Activated B cell treated with CpG ODN at 0.5 μM for 24 hours (primary cell): ENCODE measurements around the gene AURKA. TPM values are rescaled to one million over a fixed set of nuclear protein-coding genes. Genes with fewer than 3 reads are reported as not detected.

Experiments
- ATAC-seq: fragments of 200-7000 bp; cut with Tn5 transposase; one replicate; pipeline ENCODE4 v1.10.0; 2021; ENCODE audit warnings: low read depth, mild to moderate bottlenecking, moderate library complexity
- CTCF ChIA-PET: fragments of 350-600 bp; sonication (Branson Sonifier 250); formaldehyde crosslinking; loops from one replicate; lab custom pipeline; 2021; ENCODE audit warnings: antibody characterized with exemption; lab: Charles Lee
- POLR2A ChIA-PET: fragments of 350-600 bp; sonication (Branson Sonifier 250); formaldehyde crosslinking; loops from one replicate; lab custom pipeline; 2021; ENCODE audit warnings: antibody characterized with exemption; lab: Charles Lee
- DNase-seq: peaks from one replicate; pipeline ENCODE4 v3.0.0; 2022
- H3K27ac Mint-ChIP-seq: one replicate; pipeline ENCODE4 v1.8.0; 2020; ENCODE audit warnings: mixed read lengths
- H3K27me3 Mint-ChIP-seq: one replicate; pipeline ENCODE4 v1.8.0; 2021; ENCODE audit warnings: mixed read lengths
- H3K36me3 Mint-ChIP-seq: one replicate; pipeline ENCODE4 v1.8.0; 2021; ENCODE audit warnings: low read depth, mixed read lengths
- H3K4me1 Mint-ChIP-seq: one replicate; pipeline ENCODE4 v1.8.0; 2021; ENCODE audit warnings: mixed read lengths
- H3K4me3 Mint-ChIP-seq: one replicate; pipeline ENCODE4 v1.8.0; 2020; ENCODE audit warnings: mild to moderate bottlenecking, mixed read lengths
- H3K9me3 Mint-ChIP-seq: one replicate; pipeline ENCODE4 v1.8.0; 2020; ENCODE audit warnings: mixed read lengths
- intact Hi-C: fragments of 100-400 bp; cut with micrococcal nuclease; formaldehyde crosslinking; loops from one replicate; pipeline ENCODE4 v1.15.1; 2024
- total RNA-seq: library from RNA; stranded (reverse); gene quantifications from 2 replicates; pipeline ENCODE4 v1.2.3, GENCODE V29; 2022
- TF ChIP-seq, protein P1 (sequence below): fragments of 200-600 bp; IDR thresholded peaks from one replicate; pipeline ENCODE4 v1.8.0; 2022; ENCODE audit warnings: antibody characterized with exemption, mild to moderate bottlenecking

AURKA gene
- total RNA-seq, 1 donor from 2014 or later = 3.8 TPM

DNA sequence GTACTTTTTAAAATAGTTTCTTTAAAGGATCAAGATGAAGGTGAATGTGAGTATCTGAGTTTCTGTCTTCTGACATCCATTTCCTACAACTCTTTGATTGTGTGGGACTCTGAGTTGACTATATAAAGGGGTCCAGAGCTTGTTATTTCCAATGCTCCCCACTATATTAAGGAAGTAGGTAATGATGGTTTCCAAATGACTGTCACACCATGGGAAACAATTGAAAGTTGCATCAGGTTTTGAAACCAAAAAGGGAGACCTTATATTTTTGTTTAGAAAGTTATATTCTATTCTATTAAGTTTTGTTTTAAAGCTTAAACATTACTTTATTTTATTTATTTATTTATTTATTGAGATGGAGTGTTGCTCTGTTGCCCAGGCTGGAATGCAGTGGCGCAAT is 31.2 kb upstream of the AURKA start:
- TF ChIP-seq, protein P1, sequence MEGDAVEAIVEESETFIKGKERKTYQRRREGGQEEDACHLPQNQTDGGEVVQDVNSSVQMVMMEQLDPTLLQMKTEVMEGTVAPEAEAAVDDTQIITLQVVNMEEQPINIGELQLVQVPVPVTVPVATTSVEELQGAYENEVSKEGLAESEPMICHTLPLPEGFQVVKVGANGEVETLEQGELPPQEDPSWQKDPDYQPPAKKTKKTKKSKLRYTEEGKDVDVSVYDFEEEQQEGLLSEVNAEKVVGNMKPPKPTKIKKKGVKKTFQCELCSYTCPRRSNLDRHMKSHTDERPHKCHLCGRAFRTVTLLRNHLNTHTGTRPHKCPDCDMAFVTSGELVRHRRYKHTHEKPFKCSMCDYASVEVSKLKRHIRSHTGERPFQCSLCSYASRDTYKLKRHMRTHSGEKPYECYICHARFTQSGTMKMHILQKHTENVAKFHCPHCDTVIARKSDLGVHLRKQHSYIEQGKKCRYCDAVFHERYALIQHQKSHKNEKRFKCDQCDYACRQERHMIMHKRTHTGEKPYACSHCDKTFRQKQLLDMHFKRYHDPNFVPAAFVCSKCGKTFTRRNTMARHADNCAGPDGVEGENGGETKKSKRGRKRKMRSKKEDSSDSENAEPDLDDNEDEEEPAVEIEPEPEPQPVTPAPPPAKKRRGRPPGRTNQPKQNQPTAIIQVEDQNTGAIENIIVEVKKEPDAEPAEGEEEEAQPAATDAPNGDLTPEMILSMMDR = no peak
- H3K9me3 Mint-ChIP-seq = no peaks in the 10 kb centered on the region
- intact Hi-C loops = no loop called here
- H3K27me3 Mint-ChIP-seq = no peaks in the 10 kb centered on the region
- no peak overlapping the region for H3K4me3 Mint-ChIP-seq
- no peak overlapping the region for H3K27ac Mint-ChIP-seq
- H3K4me1 Mint-ChIP-seq = peaks cover 13% of the 10 kb centered on the region
- ChIA-PET CTCF (no interaction called here), POLR2A (no interaction called here)
- no peak for ATAC-seq
- H3K36me3 Mint-ChIP-seq = no peaks in the 10 kb centered on the region
- DNase-seq = no peak

DNA sequence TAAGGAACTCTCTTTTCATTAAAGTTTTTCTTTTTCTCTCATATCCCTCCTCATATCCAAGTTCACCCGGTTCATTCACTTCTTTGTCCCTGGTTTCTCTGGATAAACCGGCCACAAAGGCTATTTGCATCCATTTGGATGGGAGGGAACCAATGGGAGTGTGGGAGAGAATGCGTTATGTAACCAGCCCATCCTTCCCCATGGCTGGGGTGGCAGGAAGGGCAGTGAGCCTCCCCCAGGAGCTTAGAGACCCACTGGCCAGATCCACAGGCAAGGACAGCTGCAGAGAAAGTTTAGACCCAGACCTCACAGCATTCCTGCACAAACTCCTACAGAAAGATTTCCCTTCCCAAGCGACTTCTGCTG is 30.8 kb upstream of the AURKA start:
- Mint-ChIP-seq H3K4me3 (no peak overlapping the region), H3K27me3 (no peaks in the 10 kb centered on the region), H3K9me3 (no peaks in the 10 kb centered on the region), H3K27ac (no peak overlapping the region), H3K4me1 (peaks cover 10% of the 10 kb centered on the region), H3K36me3 (no peaks in the 10 kb centered on the region)
- no peak for DNase-seq
- intact Hi-C loops = no loop called here
- TF ChIP-seq, protein P1 = no peak
- POLR2A ChIA-PET = no interaction called here
- no peak for ATAC-seq
- CTCF ChIA-PET = no interaction called here

DNA sequence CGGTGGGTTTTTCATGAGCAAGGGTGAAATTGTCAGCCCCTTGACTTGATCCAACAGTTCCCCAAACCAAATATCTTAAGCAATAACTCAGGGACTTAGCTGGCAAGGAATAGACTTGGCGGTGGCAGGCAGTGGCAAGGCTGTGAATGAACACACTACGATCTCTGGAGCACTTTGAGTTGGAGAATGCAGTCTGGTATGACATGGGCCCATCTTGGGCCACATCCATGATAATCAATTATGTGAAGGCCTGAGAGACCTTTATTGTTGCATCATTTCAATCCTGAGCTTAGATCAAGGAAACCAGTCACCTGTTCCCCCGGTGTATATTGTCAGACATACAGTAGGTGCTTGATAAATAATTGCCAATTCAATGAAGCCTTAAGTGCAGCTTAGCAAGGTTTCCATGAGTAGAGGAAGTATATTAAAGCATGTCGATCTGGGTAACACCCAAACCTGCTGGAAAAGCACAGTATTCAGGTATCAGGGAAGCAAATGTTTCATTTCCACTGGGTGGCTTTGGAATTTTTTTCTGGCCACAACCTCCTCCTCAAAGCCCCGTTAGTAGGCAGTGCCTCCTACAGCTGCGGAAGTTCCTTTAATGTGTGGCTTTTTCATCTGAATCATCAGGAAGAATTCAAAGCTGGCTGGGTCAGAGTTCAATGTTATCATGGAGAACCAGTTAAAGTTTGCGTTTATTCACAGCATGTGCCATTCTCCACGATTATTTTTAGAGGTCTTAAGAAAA is 30.2 kb upstream of the AURKA start:
- intact Hi-C loops = no loop called here

DNA sequence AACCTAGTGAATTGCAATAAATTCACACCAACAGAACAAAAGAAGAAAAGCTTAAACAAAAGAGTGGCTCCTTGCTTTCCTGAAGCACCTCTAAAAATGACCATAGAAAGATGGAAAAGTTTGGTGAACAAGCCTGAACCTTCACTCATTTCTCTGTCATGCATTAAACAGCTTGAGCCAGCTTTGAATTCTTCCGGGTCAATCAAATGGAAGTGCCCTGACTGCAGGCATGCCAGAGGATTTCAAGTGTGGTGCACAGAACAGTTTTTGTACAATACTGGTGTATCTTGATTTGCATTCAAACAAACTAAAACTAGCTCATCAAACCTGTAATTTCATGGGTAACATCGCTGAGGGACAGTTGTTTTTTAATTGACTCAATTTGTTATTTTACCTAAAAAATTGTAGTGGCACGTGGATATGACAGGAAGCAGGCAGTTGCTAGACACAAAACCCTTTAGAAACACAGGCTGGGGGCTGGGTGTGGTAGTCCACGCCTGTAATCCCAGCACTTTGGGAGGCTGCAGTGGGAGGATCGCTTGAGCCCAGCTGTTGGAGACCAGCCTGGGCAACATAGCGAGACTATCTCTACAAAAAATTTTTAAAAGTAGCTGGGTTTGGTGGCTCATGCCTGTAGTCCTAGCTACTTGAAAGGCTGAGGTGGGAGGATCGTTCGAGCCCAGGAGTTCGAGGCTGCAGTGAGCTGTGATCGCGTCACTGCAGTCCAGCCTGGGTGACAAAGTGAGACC is 29.1 kb upstream of the AURKA start:
- H3K9me3 Mint-ChIP-seq = no peaks in the 10 kb centered on the region
- no peak overlapping the region for H3K27ac Mint-ChIP-seq
- no peaks in the 10 kb centered on the region for H3K27me3 Mint-ChIP-seq
- no peak for DNase-seq
- peaks cover 3% of the 10 kb centered on the region for H3K36me3 Mint-ChIP-seq
- ChIA-PET CTCF (interaction anchor here (1.2 kb wide), 1 partner anchor 26 kb away, joined by 3 read pairs; no protein-coding TSS in a partner anchor), POLR2A (no interaction called here)
- intact Hi-C loops = no loop called here
- H3K4me3 Mint-ChIP-seq = no peak overlapping the region
- H3K4me1 Mint-ChIP-seq = peaks cover 7% of the 10 kb centered on the region
- TF ChIP-seq, protein P1 = no peak
- no peak for ATAC-seq

More for the DNA sequence above, 30.2 kb upstream of the AURKA start:
- ChIA-PET CTCF (no interaction called here), POLR2A (no interaction called here)
- no peak overlapping the region for H3K27ac Mint-ChIP-seq
- no peak for DNase-seq
- peaks cover 7% of the 10 kb centered on the region for H3K4me1 Mint-ChIP-seq
- H3K9me3 Mint-ChIP-seq = no peaks in the 10 kb centered on the region
- H3K27me3 Mint-ChIP-seq = no peaks in the 10 kb centered on the region
- ATAC-seq = no peak
- no peak overlapping the region for H3K4me3 Mint-ChIP-seq
- TF ChIP-seq, protein P1 = no peak
- H3K36me3 Mint-ChIP-seq = peaks cover 1% of the 10 kb centered on the region

DNA sequence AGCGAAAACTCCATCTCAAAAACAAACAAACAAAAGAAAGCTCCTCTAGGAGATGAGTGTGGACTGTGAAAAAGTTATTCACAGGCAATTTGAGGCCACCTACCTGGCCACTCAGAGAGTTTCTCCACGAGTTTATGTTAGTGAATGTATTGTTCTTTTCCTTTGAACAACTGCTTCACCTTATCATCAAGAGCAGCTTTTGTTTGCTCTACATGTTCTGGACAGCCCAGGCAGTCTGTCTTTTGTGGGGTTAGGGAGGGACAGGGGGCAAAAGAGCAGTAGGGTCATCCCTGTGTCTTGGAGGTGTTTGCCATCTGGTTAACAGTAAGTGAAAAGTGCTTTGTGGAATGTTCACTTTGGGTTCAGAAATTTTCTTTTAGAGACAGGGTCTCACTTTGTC is 28.0 kb upstream of the AURKA start:
- TF ChIP-seq, protein P1 = no peak
- ATAC-seq (no peak), DNase-seq (no peak)
- no peak overlapping the region for H3K4me3 Mint-ChIP-seq
- ChIA-PET CTCF (interaction anchor here (1.2 kb wide), 1 partner anchor 25 kb away, joined by 3 read pairs; no protein-coding TSS in a partner anchor), POLR2A (no interaction called here)
- intact Hi-C loops = no loop called here
- H3K9me3 Mint-ChIP-seq = no peaks in the 10 kb centered on the region
- H3K27me3 Mint-ChIP-seq = no peaks in the 10 kb centered on the region
- peaks cover 3% of the 10 kb centered on the region for H3K36me3 Mint-ChIP-seq
- peaks cover 7% of the 10 kb centered on the region for H3K4me1 Mint-ChIP-seq
- H3K27ac Mint-ChIP-seq = no peak overlapping the region
